NAMALWA (cell line): ENCODE measurements around the gene ATP6V0C.

ENCODE experiments used
- DNase-seq: peaks from one replicate; pipeline ENCODE4 v3.0.0-alpha.2; 2015; ENCODE audit warnings: low spot score

Gene ATP6V0C

DNA sequence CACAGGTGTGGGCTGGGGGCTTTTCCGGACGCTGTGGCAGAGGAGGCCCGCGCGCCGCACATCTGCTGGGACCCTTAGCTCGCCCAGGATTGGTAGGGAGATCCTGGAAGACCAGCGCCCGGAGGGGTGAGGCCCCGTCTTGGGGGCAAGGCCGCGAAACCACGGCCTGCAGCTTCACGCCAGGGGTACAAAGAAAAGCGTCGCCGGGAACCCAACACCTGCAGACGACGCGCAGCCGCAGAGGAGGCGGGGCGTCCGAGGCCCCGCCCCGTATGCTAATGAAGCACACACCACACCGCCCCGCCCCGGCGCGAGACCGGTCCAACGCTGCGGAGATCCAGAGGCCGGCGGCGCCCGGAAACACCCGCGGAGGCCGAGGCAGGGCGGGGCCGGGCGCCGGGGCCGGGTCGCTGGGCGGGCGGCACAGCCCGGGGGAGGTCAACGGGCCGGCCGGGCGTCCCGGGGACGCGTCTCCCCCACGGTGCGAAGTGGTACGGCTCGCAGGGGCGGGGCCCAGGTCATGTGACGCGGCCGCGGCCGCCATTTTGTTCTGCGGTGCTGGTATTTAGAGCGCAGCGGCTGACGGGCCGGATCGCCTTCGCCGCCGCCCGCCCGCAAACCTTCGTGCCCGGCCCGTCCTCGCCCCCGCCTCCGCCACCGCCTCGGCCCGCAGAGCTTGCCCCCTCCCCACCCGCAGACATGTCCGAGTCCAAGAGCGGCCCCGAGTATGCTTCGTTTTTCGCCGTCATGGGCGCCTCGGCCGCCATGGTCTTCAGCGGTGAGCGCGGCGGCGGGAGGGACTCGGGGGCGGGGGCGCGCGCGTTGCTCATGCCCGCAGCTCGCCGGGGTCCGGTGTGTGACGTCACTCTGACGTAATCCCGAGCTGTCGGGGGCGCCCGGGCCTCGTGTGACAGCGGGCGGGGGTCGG is at the start of gene ATP6V0C:
Gene ATP6V0C (plus strand): TSS at position 548 of the 928 bp plus-strand sequence. CDS start 152 bp downstream, at position 700.
- DNase-seq, result peak; percentile 95

DNA sequence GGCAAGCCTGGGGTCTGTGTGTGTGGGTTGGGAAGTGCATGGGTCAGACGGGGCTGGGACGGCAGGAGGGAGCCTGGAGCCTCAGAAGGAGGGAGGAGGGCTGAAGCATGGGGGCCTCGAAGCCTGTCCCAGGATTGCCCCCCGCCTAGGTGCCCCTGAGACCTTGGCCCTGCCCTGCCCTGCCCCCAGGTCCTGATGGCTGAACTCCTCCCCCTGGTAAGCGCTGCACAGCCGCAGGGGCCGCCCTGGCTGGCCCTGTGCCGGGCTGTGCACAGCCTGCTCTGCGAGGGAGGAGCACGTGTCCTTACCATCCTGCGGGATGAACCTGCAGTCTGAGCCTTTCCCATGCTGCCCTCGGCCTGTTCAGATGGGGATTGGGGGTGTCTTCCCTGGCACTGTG is 49.4 kb upstream of the ATP6V0C start:
- DNase-seq, result no peak

DNA sequence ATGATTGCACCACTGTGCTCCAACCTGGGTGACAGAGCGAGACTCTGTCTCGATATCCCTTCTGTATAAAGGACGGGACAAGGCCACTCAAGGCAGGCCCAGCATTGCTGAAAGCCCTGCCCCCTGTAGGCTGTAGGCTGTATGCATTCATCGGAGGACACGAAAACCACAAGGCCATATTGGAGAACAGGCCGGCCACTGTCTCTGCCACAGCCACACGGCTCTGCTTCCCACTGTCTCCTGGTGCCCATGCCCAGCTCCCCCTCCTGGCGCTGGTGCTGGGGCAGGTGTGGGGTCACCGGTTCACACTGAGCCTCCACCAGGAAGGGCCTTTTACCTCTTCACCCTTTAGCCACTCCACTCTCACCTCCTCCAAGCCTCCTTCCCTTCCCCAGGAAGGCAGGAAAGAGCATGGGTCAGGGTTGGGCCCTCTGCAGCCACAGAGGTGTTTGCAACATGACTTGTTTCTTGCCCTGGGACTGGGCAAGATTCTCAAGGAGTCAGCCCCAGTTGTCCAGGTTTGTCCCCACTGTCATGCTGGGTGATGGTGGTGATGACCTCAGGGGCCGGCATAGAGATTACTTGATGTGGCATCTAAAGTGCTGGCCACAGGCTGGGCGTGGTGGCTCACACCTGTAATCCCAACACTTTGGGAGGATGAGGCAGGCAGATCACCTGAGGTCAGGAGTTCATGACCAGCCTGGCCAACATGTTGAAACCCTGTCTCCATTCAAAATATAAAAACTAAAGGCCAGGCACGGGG is 47.9 kb upstream of the ATP6V0C start:
- peak; percentile 50 for DNase-seq

GRCh38 chr16:2466667-2467527 is 46.9 kb upstream of the ATP6V0C start:
- DNase-seq, result peak; percentile 61

GRCh38 chr16:2467528-2468232 is 46.1 kb upstream of the ATP6V0C start:
- DNase-seq, result peak; percentile 72

GRCh38 chr16:2468233-2468724 is 45.5 kb upstream of the ATP6V0C start:
- peak; percentile 82 for DNase-seq

DNA sequence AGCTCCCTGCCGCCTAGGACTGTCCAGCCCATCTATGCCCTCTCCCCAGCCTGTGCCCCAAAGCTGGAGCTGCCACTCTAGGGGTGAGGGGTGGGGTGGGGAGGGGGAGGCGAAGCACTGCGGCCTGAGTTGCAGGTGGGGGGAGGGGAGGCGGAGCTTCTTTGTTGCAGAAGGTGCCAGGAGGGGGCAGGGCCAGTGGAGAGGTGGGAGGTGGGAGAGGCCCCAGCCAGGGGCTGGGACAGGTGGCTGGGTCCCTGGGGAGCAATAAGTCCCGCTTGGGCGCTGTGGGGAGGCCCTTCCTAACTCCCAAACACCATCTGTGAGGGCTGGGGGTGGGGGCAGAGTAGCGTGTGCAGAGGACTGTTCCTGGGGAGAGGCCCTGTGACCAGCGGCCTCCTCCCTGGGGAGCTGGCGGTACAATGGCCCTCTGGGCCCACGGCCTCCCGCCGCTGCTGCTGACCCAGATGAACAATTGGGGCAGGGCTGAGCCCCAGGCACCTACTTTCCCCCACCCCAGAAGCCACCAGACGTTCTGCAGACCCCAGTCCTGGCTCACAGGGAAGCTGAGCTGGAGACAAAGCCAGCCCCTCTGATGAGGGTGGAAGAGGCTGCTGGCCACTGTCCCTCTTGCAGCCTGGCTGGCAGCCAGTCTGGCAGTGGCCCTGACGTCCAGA is 44.9 kb upstream of the ATP6V0C start:
- DNase-seq, result peak; percentile 95

DNA sequence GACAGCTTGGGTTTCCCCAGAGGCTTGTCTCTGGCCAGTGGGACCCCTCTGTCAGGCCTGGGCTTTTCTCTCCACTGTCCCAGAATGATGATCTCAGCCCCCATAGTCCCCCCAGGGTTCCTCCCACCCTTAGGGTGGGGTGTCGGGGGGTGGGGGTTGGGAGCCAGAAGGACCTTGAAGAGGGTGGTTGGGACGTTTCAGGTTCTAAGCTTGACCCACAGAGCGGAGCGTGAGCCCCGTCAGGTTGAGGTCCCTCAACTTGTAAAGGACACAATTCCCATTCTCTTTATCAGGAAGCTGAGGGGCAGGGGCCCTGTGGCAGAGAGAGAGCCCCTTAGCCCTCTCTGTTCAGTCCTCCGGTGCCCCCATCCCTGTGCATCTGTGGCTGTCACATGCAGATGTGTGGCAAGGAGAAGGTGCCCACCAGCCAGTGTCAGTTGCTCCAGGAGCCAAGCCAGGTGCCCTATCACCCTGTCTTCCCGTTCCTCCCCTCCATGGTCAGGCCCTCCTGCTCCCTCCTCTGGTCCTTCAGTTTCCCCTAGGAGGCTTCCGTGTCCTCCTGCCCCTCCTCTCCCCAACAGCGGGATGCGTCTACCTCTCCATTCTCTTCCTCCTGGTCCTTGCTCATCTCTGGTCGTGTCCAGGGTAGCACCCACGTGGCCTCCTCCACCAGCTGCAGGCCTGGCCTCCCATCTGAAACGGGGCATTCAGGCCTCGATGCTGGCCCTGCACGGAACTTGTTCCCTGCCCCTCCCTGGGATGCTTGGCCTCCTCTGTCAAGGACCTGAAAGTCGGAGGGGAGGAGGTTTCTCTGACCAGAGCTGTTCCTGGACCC is 44.1 kb upstream of the ATP6V0C start:
- peak; percentile 62 for DNase-seq

DNA sequence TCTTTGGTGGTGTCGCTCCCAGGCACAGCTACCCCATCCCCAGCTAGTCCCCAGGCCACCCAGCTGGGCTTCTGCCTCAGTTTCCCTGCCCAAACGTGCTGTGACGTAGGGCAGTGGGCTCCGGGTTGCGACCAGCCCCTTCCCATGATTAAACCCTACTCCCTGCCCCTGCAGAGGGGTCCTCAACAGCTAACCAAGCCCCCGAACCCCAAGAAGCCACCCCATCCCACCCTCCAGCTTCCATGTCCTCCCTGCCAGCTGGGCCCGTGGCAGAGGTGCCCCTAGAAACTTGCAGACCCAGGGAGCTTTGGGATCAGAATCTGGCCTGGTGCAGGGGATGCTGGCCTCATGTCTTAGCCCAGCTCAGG is 43.5 kb upstream of the ATP6V0C start:
- DNase-seq, result no peak

DNA sequence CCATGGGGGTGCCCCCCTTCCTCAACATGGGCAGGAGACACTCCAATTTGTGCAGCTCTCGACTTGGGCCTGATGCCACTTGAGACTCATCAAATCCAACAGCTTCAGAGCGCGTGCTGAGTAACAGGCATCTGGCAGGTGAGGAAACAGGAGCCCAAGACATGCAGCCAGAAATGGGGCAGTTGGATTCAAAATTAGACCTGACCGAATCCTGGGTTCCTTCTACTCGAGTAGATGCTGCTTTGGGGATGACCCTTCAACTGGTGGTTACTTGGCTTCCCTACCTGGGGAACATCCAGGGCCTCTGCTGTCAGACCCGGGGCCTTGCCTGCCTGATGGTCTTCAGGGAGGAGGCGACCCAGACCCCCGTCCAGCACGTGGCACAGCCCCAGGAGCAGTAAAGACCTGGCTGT is 43.1 kb upstream of the ATP6V0C start:
- DNase-seq, result peak; percentile 78

DNA sequence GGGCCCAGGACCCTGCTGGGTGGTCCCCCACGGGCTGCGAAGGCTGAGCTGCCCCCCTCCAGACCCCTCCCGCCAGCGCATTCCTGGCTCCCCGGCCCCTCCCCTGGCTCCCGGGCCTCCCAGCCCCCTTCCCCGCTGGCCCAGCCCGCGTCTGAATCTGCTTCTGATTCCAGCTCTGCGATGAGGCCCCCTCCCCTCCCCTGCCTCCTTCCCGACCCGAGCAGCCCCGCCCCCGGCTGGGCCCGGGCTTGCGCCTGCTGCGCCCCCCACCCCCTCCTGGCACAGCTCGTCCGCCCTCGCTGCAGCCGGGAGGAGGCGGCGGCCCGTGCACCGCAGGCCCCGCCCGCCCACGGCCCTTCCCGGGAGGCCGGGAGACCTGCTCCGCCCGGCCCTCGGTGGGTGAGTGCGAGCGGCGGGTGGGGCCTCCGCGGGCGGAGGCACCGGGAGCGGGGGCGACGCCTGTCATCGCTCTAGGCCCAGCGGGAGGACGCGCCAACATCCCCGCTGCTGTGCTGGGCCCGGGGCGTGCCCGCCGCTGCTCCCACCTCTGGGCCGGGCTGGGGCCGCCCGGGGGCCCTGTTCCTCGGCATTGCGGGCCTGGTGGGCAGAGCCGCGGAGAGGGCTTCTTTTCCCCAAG is 42.6 kb upstream of the ATP6V0C start, which contains the start of gene NTN3:
Gene NTN3 (plus strand): TSS at position 282 of the 637 bp plus-strand sequence. CDS start 405 bp downstream, outside the sequence.
- DNase-seq, result peak; percentile 46

DNA sequence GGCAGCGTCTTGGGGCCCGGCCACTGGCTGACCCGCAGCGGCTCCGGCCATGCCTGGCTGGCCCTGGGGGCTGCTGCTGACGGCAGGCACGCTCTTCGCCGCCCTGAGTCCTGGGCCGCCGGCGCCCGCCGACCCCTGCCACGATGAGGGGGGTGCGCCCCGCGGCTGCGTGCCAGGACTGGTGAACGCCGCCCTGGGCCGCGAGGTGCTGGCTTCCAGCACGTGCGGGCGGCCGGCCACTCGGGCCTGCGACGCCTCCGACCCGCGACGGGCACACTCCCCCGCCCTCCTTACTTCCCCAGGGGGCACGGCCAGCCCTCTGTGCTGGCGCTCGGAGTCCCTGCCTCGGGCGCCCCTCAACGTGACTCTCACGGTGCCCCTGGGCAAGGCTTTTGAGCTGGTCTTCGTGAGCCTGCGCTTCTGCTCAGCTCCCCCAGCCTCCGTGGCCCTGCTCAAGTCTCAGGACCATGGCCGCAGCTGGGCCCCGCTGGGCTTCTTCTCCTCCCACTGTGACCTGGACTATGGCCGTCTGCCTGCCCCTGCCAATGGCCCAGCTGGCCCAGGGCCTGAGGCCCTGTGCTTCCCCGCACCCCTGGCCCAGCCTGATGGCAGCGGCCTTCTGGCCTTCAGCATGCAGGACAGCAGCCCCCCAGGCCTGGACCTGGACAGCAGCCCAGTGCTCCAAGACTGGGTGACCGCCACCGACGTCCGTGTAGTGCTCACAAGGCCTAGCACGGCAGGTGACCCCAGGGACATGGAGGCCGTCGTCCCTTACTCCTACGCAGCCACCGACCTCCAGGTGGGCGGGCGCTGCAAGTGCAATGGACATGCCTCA is 41.9 kb upstream of the ATP6V0C start:
- DNase-seq, result peak; percentile 43

GRCh38 chr16:2472488-2472864 is 41.3 kb upstream of the ATP6V0C start:
- DNase-seq, result no peak

GRCh38 chr16:2472885-2473445 is 40.8 kb upstream of the ATP6V0C start:
- no peak for DNase-seq

DNA sequence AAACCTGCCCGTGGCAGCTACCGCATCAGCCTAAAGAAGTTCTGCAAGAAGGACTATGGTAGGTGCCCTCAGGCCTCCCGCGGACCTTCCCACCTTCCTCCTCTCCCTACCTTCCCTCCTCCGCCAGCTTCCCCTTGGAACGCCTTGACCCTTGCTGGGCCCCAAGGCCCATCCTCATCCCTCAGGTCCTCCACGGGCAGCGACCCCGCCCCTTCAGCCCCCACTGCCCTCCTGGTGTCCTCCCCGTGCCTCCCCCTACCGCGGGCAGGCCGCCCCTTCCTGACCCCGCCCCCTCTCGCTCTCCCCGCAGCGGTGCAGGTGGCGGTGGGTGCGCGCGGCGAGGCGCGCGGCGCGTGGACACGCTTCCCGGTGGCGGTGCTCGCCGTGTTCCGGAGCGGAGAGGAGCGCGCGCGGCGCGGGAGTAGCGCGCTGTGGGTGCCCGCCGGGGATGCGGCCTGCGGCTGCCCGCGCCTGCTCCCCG is 40.3 kb upstream of the ATP6V0C start:
- DNase-seq, result peak; percentile 55

DNA sequence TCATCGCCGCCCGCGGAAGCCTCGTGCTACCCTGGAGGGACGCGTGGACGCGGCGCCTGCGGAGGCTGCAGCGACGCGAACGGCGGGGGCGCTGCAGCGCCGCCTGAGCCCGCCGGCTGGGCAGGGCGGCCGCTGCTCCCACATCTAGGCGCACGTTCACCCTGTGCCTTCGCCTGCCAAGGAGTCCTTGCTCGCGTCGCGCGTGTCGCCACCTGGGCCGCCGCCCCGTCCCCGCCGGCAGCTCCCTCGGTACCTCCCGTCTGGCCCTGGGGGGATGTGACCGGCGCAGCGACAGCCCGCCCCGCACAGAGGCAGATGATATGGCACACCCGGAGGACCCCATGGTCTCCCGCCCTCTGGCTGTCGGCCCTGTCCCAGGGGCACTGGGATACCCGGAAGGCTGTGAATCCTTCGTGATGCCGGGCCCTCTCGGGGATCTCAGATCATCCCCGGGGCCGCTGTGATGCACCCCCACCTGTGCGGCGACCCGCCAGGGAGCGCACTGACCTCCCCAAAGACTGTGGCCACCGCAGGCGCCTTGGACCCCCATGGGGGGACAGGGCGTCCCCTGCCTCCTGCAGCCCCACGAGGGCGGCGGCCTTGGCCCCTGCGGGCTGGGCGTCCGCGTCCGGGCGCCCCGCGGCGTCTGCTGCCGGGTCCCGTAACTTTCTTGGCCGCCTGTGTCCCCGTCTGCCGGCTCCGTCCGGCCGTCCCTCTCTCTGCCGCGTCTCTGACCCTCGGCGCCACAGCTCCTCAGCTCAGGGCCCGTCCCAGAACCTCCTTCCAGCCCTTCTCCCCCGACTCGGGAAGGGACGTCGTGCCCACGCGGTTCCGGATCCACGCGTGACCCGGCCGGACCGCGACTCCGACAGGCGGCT is 39.5 kb upstream of the ATP6V0C start:
- peak; percentile 70 for DNase-seq
